GM21737 (cell line): ENCODE results near the gene BAIAP2L1.

Experiments used
- ATAC-seq: cut with Tn5 transposase; IDR thresholded peaks from one replicate; pipeline ENCODE4 v1.9.1; 2021; ENCODE audit warnings: mild to moderate bottlenecking, moderate library complexity; ENCODE audit not compliant: unreplicated experiment

The BAIAP2L1 gene

DNA sequence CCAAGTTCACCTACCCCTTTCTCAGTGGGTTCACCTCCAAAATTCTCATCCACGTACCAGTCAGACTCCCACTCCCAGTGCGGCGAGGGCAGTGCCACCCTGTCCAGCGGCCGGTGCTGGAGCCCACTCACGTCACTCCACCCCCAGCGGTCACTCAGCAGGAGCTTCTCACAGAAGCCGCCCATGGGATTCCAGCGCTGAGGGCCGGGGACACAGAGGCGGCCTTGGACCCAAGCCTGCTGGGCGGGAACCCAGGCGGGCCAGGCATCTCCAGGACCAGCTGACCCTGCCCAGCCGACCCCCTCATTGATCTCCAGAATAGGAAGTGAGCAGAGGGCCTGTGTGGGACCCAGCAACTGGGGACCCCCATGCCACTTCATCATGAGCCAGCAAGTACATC, 156.0 kb downstream of the BAIAP2L1 start:
- no peak for ATAC-seq

- ATAC-seq: no peak
Observed at GRCh38 chr7:98242934-98243333, 158.0 kb downstream of the BAIAP2L1 start.

DNA sequence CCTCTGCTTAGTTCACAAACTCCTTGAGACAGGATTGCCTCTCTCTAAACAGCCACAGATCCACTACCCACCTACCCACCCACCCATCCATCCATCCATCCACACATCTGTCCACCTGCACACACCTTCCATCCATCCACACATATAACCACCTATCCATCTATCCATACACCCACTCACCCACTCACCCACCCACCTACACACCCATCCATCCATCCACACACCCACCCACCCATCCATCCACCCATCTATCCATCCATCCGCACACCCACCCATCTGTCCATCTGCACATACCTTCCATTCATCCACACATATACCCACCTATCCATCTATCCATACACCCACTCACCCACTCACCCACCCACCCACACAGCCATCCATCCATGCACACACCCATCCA, 158.5 kb downstream of the BAIAP2L1 start:
- no peak for ATAC-seq

GRCh38 chr7:98241674-98242241, 159.1 kb downstream of the BAIAP2L1 start:
- no peak for ATAC-seq
